H1 (cell line): Measurements from ENCODE around the gene MAGED2. TPM values are rescaled to one million over a fixed set of nuclear protein-coding genes. Genes with fewer than 3 reads are reported as not detected.

Experiments used
- EGR1 ChIP-seq: IDR thresholded peaks from 2 replicates; pipeline ENCODE4 v1.6.1; 2011; ENCODE audit warnings: low read depth, low read length, borderline replicate concordance
- GABPA ChIP-seq: IDR thresholded peaks from 2 replicates; pipeline ENCODE4 v1.6.1; 2011; ENCODE audit warnings: mild to moderate bottlenecking, low read length, moderate library complexity, borderline replicate concordance; ENCODE audit not compliant: insufficient read depth
- POLR2A ChIP-seq, 2 experiments: IDR thresholded peaks; 1 replicate in 1 of 2; 2 replicates in 1 of 2; pipeline ENCODE4 v1.6.1; 2011; ENCODE audit warnings: low read depth in 2 of 2, low read length in 2 of 2, mild to moderate bottlenecking in 2 of 2; ENCODE audit errors: control extremely low read depth in 1 of 2
- RAD21 ChIP-seq, 2 experiments: IDR thresholded peaks in 1 of 2; conservative IDR thresholded peaks in 1 of 2; 2 replicates each; pipeline ENCODE4 v1.6.1; 2011; ENCODE audit warnings: low read depth in 2 of 2, low read length in 2 of 2, improper control_type of control experiment in 1 of 2, inconsistent platforms in 1 of 2, mild to moderate bottlenecking in 1 of 2, moderate library complexity in 1 of 2
- SP2 ChIP-seq: IDR thresholded peaks from 2 replicates; pipeline ENCODE4 v1.6.1; 2012; ENCODE audit warnings: mild to moderate bottlenecking, low read length, inconsistent platforms
- polyA plus RNA-seq, 7 experiments: library from polyadenylated mRNA; depleted of rRNA in 3 of 7; stranded (reverse) in 5 of 7; unstranded in 2 of 7; fragments of >200 nt in 5 of 7; fragments of 200-250 nt in 2 of 7; gene quantifications; 1 replicate in 5 of 7; 2 replicates in 1 of 7; 4 replicates in 1 of 7; pipeline versions ENCODE4 v1.2.1 to v1.2.3, GENCODE V29; 2011 to 2013; ENCODE audit warnings: missing spikeins in 2 of 7, mixed read lengths in 2 of 7
- total RNA-seq: library from RNA; stranded (reverse); fragmentation: NEBNext Ultra II Directional; extraction: Animal tissue kit (Norgen Biotek cat#: 25700); gene quantifications from 2 replicates; pipeline ENCODE4 v1.2.1, GENCODE V29; 2021
- TF ChIP-seq, protein P1 (sequence below): IDR thresholded peaks from 2 replicates; pipeline ENCODE4 v1.6.1; 2011; ENCODE audit warnings: low read depth, mild to moderate bottlenecking, low read length; ENCODE audit not compliant: insufficient read depth

MAGED2 gene
- total and polyA plus RNA-seq, 2 of the 8 experiments (the other 6 are each of a cell fraction or from before 2014, with no cell fraction given): 83.3 to 120 TPM

GRCh38 chrX:54808109-54808604 lies 612 bp downstream of the MAGED2 start (continued):
- TF ChIP-seq, protein P1, sequence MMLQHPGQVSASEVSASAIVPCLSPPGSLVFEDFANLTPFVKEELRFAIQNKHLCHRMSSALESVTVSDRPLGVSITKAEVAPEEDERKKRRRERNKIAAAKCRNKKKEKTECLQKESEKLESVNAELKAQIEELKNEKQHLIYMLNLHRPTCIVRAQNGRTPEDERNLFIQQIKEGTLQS: no peak
- TF ChIP-seq GABPA: no peak
- TF ChIP-seq EGR1: no peak
- no peak for TF ChIP-seq SP2
- TF ChIP-seq POLR2A (IDR thresholded peaks at IDR 0.05; ENCODE audit: control extremely low read depth in 1 of 2, low read depth in 2 of 2, low read length in 2 of 2): peak in 1 of 2 experiments; percentile 64; a peak in 1 of 3 replicates
- TF ChIP-seq RAD21 (IDR thresholded peaks at IDR 0.05 in 1 of 2, conservative IDR thresholded peaks at IDR 0.05 in 1 of 2; ENCODE audit: low read depth in 2 of 2, low read length in 2 of 2): no peak
